ENCODE results near the gene PRKG1. TPM values are rescaled to one million over a fixed set of nuclear protein-coding genes. Genes with fewer than 3 reads are reported as not detected.

Gene PRKG1
- total and polyA plus RNA-seq, 2 of the 4 experiments (the other 2 are of a cell fraction), result 3.5 to 18.3 TPM

- dilution Hi-C loops (cut with HindIII; ENCODE audit: low sequenced_read_pairs, unreplicated experiment), result no loop called here
- DNase-seq, result no peak
- POLR2A ChIA-PET (ENCODE audit: unreplicated experiment), result no interaction called here
- in situ Hi-C loops (cut with MboI; ENCODE audit: low sequenced_read_pairs), result no loop called here
- no peak overlapping the region for H3K18ac ChIP-seq (ENCODE audit: low read depth, low read length)
- no peak for TF ChIP-seq RFX5 (IDR thresholded peaks at IDR 0.05; ENCODE audit: low read depth, low read length)
- TF ChIP-seq POLR2A (IDR thresholded peaks at IDR 0.05; ENCODE audit: low read depth, low read length), result no peak
- TF ChIP-seq MAZ (IDR thresholded peaks at IDR 0.05; ENCODE audit: borderline replicate concordance, low read depth, low read length), result no peak
- no peak for TF ChIP-seq BHLHE40 (IDR thresholded peaks at IDR 0.05; ENCODE audit: low read depth, low read length)
- TF ChIP-seq MAFK (IDR thresholded peaks at IDR 0.05; ENCODE audit: low read depth, low read length), result no peak
- TF ChIP-seq CHD1 (IDR thresholded peaks at IDR 0.05; ENCODE audit: low read depth, low read length), result no peak
- TF ChIP-seq FOS (IDR thresholded peaks at IDR 0.05; ENCODE audit: low read depth, low read length), result no peak
- TF ChIP-seq CTCF (conservative IDR thresholded peaks at IDR 0.05; ENCODE audit: low read depth, low read length), result no peak
- TF ChIP-seq MXI1 (IDR thresholded peaks at IDR 0.05; ENCODE audit: borderline replicate concordance, low read depth, low read length), result no peak
- TF ChIP-seq SMC3 (IDR thresholded peaks at IDR 0.05; ENCODE audit: low read depth, low read length), result no peak
- TF ChIP-seq, protein P1, sequence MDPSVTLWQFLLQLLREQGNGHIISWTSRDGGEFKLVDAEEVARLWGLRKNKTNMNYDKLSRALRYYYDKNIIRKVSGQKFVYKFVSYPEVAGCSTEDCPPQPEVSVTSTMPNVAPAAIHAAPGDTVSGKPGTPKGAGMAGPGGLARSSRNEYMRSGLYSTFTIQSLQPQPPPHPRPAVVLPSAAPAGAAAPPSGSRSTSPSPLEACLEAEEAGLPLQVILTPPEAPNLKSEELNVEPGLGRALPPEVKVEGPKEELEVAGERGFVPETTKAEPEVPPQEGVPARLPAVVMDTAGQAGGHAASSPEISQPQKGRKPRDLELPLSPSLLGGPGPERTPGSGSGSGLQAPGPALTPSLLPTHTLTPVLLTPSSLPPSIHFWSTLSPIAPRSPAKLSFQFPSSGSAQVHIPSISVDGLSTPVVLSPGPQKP (IDR thresholded peaks at IDR 0.05; ENCODE audit: borderline replicate concordance, low read depth, low read length), result no peak
- TF ChIP-seq RCOR1 (IDR thresholded peaks at IDR 0.05; ENCODE audit: insufficient replicate concordance, low read length), result no peak
- no peak for TF ChIP-seq USF2 (IDR thresholded peaks at IDR 0.05; ENCODE audit: low read depth, low read length)
- TF ChIP-seq RAD21 (IDR thresholded peaks at IDR 0.05; ENCODE audit: low read length), result no peak
- TF ChIP-seq CEBPB (IDR thresholded peaks at IDR 0.05; ENCODE audit: low read depth, low read length), result no peak
- no peak for TF ChIP-seq NFE2L2 (IDR thresholded peaks at IDR 0.05; ENCODE audit: low read depth, low read length)
- no peak overlapping the region for H2BK5ac ChIP-seq (ENCODE audit: low read depth, low read length, poor library complexity, severe bottlenecking)
- no CpG with 5 or more reads among the region's 6 CpGs for WGBS, 2 experiments (ENCODE audit: extremely low coverage in 2 of 2, insufficient read length in 1 of 2)
- no peak overlapping the region for H4K8ac ChIP-seq (ENCODE audit: low read depth in 2 of 2, low read length in 2 of 2)
- no peak overlapping the region for H3K4ac ChIP-seq (ENCODE audit: low read depth, low read length)
- no peak overlapping the region for H3K4me3 ChIP-seq (ENCODE audit: insufficient read depth, low read depth, low read length)
- no peak overlapping the region for H4K5ac ChIP-seq (ENCODE audit: low read depth, low read length)
- no peak for ATAC-seq (ENCODE audit: low read depth)
- no peak overlapping the region for H3K14ac ChIP-seq (replicated peaks; ENCODE audit: low read depth, low read length)
- no peak overlapping the region for H3K27ac ChIP-seq (ENCODE audit: insufficient read depth, low read length)
- H3K23ac ChIP-seq (ENCODE audit: low read depth, low read length), result no peak overlapping the region
- H3K9me3 ChIP-seq (ENCODE audit: control insufficient read depth, insufficient read depth, low read length), result no peaks in the 10 kb centered on the region
- CTCF ChIA-PET, result no interaction called here
- no peak overlapping the region for H2AK9ac ChIP-seq (replicated peaks; ENCODE audit: low read depth, low read length, poor library complexity)
- H3K56ac ChIP-seq (ENCODE audit: extremely low read depth, insufficient read depth, low read length), result no peak overlapping the region
- H3K27me3 ChIP-seq (ENCODE audit: control insufficient read depth, insufficient read depth, low read length), result no peaks in the 10 kb centered on the region
- no peak overlapping the region for H2AK5ac ChIP-seq (ENCODE audit: low read depth, low read length)
- H3K4me1 ChIP-seq (ENCODE audit: control insufficient read depth, insufficient read depth, low read length), result no peaks in the 10 kb centered on the region
- H3K79me1 ChIP-seq (ENCODE audit: low read depth in 1 of 2, low read length in 2 of 2), result no peaks in the 10 kb centered on the region
- intact Hi-C loops (cut with micrococcal nuclease), result no loop called here
- H3K4me2 ChIP-seq (ENCODE audit: low read depth, low read length), result no peak overlapping the region
- H4K91ac ChIP-seq (ENCODE audit: insufficient read depth, low read depth, low read length), result no peak overlapping the region
- no peak overlapping the region for H3K9ac ChIP-seq (ENCODE audit: low read depth, low read length)
- no peak overlapping the region for H2BK20ac ChIP-seq (ENCODE audit: low read depth, low read length)
- no peak overlapping the region for H2AFZ ChIP-seq (replicated peaks; ENCODE audit: low read length, poor library complexity)
- no TSS peak for BruUV-seq (replicated peaks)
- H4K20me1 ChIP-seq (ENCODE audit: insufficient read depth, low read length), result no peaks in the 10 kb centered on the region
- H2BK120ac ChIP-seq (ENCODE audit: low read depth, low read length), result no peak overlapping the region
- peaks cover 2% of the 10 kb centered on the region; the same call in 1 of the 2 replicates for H3K36me3 ChIP-seq (ENCODE audit: control insufficient read depth, insufficient read depth, low read length)
- no peak overlapping the region for H2BK15ac ChIP-seq (ENCODE audit: low read depth, low read length)
- no peaks in the 10 kb centered on the region for H3K9me1 ChIP-seq (ENCODE audit: insufficient read depth, low read length)
These were observed 992.1 kb downstream of the PRKG1 start for GRCh38 chr10:52066383-52066782.
